IPS-NIHi7 (cell line): ENCODE results near the gene PLD2.

Source experiments
- DNase-seq: peaks from one replicate; pipeline ENCODE4 v3.0.0; 2012; ENCODE audit warnings: mixed read lengths; ENCODE audit errors: extremely low spot score

PLD2 gene

DNA sequence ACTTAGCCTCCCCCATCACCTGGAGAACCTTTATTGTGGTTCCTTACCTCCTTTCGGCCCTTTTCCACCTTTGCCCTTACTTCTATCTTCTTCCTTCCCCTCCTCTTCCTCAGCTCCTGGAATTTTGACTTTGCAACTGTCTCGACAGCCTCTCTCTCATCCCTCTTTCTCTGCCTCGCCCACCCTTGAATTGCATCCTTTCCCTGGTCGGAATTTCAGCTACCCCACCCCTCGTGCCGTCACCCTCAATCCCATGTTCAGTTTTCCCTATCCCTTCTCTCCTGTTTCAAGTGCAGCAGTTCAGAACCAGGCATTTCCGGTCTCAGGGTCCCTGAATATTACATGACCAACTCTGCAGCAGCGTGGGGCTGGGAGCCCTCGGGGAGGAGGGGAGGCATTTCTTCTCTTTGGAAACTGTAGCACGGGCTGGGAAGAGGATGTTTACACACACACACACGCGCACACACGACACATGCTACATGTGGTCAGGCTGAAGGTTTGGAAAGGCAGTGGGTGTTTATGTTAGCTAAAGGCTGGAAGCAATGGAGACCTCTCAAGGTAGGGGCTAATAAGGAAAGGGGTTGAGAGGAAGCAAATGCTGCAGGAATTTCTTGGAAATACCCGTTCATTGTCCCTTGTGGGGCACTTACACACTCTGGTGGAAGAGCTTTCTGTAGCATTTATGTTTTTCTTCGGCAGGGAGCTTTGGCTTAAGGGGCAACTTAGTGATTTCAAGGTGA is 27.2 kb downstream of the PLD2 start:
- no peak for DNase-seq

DNA sequence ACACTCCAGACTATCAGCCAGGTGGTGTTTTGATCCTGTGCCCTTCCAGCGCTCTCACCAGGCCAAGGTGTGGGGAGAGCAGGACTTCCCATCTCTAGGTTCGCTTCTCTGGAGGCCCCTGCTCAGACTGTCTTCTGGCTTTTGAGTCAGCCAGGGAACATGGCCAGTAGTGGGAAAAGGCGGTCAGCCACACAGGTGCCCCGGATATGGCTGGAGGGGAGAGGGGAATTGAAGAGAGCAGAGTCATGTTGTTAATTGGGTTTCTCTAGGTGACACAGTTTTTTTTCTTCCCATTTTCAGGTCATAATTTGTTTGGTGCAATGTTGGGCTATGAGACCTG is 27.7 kb downstream of the PLD2 start:
- DNase-seq: no peak

DNA sequence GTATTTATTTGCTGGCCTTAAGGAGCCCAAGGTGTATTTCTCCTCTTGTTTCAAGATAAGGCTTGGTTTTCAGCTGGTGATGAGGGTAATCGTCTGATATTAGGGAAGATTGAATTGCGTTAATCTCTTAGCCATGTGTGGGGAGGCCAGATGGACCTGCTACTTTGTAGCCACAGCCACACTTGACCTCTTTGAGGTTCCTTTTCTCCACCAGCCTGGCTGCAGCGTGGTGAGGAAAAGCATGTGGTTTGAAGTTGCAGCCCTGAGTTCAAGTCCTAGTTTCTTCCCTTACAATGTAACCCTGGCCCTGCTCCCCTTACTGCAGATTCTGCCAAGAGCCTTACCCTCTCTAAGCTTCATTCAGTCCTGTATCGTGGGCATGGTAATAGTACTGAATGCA is 29.3 kb downstream of the PLD2 start:
- no peak for DNase-seq

GRCh38 chr17:4837471-4838308 is 30.7 kb downstream of the PLD2 start:
- no peak for DNase-seq

GRCh38 chr17:4838309-4838785 is 31.4 kb downstream of the PLD2 start:
- DNase-seq: no peak

DNA sequence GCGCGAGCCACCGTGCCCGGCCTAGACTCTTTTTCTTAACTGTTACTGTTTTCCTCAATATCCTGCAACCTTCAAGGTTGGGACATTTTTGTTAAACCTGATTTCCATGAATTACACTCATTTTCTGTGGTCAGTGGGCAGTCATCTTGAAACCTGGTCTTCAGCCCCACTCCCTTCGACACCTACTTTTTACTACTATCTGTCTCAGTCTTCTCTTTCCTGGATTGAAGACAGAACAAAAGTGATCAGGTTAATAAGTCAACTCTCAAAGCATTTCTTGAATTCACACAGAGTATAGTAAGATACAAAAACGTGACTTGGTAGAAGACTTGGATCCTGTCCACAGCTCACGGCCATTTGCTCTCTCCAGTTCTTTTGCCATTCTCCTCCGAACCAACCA is 32.3 kb downstream of the PLD2 start:
- DNase-seq: no peak

GRCh38 chr17:4839965-4840892 is 33.3 kb downstream of the PLD2 start:
- DNase-seq: no peak

GRCh38 chr17:4840893-4841242 is 33.9 kb downstream of the PLD2 start:
- no peak for DNase-seq

- no peak for DNase-seq
Measured at GRCh38 chr17:4842376-4842775, 35.4 kb downstream of the PLD2 start.

DNA sequence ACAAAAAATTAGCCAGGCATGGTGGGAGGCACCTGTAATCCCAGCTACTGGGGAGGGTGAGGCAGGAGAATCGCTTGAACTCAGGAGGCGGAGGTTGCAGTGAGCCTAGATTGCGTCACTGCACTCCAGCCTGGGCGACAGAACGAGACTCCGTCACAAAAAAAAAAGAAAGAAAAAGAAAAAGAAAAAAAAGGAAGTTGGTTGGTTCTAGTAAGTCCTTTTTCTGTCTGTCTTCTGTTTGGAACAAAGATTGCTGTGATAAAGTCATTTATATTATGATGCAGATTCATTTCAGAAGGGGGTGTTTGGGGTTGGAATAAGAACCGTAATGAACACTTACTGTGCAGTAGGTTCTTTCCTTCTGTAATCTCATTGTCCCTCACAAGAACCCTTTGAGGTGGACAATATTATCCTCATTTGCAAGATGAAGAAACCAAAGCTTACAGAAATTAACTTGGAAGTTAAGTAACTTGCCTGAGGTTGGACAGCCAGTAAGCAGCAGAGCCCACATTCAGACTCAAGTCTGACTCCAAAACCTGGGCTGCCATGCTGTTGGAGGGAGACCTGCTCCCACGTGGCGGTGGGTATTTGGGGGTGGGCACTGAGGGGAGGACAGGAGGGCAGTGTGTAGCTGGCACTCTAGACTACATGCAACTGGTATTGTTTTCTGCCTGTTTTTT is 36.5 kb downstream of the PLD2 start:
- no peak for DNase-seq

- no peak for DNase-seq
Measured at GRCh38 chr17:4845118-4845517, 38.2 kb downstream of the PLD2 start.

GRCh38 chr17:4846635-4847390 is 39.9 kb downstream of the PLD2 start:
- DNase-seq: no peak

DNA sequence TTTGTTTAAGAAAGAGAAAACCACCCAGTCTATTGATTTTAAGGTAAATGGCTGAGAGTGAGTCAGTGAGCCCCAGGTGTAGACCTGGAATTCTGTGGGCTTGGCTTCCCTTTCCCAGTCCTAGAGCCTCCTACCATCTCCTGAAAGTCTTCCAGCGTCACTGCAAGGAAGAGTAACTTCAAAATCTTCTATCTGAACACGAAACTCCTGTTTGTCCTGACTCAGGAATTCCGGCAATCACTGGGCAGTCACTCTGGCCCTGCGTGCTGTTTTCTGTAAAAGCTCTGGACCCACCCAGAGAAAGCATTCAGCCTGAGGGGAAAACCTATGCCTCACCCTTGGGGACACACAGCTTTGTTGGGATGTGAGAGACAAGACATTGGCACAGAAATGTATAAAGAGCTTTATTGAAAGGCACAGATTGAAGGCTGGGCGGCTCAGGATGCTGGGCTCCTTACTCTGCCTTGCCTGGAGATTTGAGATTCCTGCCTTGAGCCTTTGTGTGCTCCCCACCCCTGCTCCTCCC is 42.1 kb downstream of the PLD2 start:
- no peak for DNase-seq

DNA sequence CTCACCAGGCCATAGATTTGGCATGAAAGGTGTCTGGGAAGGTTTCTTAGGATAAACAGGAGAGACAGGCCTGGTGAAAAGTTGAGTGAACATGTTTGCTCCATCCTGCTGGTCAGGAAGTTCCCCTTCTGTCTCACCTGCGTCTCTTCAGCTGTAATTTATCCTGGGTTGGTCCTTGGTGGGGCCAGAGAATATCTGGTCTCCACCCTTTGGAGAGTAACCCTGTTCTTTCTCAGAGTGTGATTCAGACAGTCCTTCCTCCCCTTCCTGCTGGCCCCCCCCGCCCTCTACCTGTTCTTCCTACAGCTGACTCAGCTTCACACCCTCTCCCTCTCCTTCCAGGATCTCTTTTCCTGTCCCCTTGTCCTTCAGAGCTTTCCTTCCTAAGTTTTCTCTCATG is 43.3 kb downstream of the PLD2 start:
- no peak for DNase-seq

DNA sequence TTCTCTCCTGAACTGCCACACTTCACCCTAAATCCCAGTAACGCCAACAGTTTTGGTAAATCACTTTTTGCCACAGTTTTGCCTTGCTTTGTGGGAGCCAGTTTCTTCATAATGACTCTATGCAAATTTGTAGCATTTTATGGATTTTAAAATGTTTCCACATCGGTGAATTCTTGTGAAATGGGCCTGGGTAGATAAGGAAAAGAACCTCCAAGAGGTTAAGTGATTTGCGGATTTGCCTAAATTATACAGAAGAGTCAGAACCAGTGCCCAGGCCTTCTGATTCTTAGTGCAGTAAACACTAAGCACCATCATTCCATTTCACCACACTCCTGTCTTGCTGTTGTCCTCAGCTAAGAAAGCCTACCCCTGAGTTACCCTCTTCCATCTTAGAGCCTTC is 44.1 kb downstream of the PLD2 start:
- no peak for DNase-seq

- no peak for DNase-seq
Measured at GRCh38 chr17:4852567-4853207, 45.7 kb downstream of the PLD2 start.

DNA sequence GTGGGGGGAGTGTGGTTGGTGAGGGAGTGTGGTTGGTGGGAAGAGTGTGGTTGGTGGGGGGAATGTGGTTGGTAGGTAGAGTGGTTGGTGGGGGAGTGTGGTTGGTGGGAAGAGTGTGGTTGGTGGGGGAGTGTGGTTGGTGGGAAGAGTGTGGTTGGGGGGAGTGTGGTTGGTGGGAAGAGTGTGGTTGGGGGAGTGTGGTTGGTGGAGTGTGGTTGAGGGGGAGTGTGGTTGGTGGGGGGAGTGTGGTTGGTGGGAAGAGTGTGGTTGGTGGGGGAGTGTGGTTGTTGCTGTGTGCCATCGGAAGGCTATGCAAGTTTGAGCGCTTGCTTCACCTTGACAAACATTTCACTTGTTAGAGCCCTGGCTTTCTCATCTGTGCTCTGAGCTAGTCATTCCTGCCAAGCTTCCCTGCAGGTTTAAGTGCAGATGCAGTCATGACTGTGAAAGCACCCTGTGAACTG is 46.3 kb downstream of the PLD2 start:
- no peak for DNase-seq

DNA sequence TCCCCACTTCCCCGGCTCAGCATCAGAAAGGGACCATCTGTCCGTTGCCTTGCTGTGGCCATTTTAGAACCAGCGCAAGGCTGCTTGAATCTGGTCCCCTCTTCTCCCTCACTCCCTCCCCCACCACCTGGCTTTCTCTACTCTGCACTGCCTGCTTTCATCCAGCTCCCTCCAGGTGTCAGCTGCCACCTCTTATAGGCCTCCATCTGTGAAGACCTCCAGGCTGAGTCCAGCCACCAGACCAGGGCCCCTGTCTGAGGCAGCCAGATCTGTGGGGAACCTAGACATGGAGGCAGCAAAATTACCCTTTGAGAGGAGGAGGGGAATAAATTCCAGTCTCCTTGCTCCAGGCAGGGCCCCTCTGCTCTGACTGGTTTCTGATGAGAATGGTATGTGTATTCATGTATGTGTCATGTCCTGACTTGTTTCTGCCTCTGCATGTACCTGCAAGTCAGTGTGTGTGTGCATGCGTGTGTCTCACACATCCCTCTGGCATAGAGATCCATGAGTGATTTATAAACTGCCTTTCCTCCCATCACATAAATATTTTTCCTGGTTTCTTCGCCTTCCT is 47.2 kb downstream of the PLD2 start:
- no peak for DNase-seq

GRCh38 chr17:4856271-4856936 is 49.5 kb downstream of the PLD2 start:
- DNase-seq: no peak
